Measurements from ENCODE around the gene PRKCA. TPM values are rescaled to one million over a fixed set of nuclear protein-coding genes. Genes with fewer than 3 reads are reported as not detected.

Gene PRKCA
- total RNA-seq, 1 donor from 2014 or later: 16.4 TPM

GRCh38 chr17:66701462-66701861, 399.0 kb downstream of the PRKCA start:
- Mint-ChIP-seq H3K4me3 (ENCODE audit: low read depth) (no peak overlapping the region), H3K27ac (no peak overlapping the region), H3K9me3 (ENCODE audit: low read depth) (peaks cover 8% of the 10 kb centered on the region), H3K27me3 (no peaks in the 10 kb centered on the region), H3K36me3 (ENCODE audit: insufficient read depth) (peaks cover 7% of the 10 kb centered on the region), H3K4me1 (ENCODE audit: low read depth) (peaks cover 13% of the 10 kb centered on the region)
- TF ChIP-seq CTCF (IDR thresholded peaks at IDR 0.05; ENCODE audit: unreplicated experiment): no peak
- no peak for DNase-seq (ENCODE audit: low spot score, unreplicated experiment)

- peaks cover 6% of the 10 kb centered on the region for H3K36me3 Mint-ChIP-seq (ENCODE audit: insufficient read depth)
- TF ChIP-seq CTCF (IDR thresholded peaks at IDR 0.05; ENCODE audit: unreplicated experiment): no peak
- H3K9me3 Mint-ChIP-seq (ENCODE audit: low read depth): peaks cover 8% of the 10 kb centered on the region
- H3K27me3 Mint-ChIP-seq: no peaks in the 10 kb centered on the region
- no peak for DNase-seq (ENCODE audit: low spot score, unreplicated experiment)
- H3K4me1 Mint-ChIP-seq (ENCODE audit: low read depth): peaks cover 20% of the 10 kb centered on the region
- no peak overlapping the region for H3K27ac Mint-ChIP-seq
- no peak overlapping the region for H3K4me3 Mint-ChIP-seq (ENCODE audit: low read depth)
Observed at GRCh38 chr17:66702106-66702936, 399.9 kb downstream of the PRKCA start.

- Mint-ChIP-seq H3K36me3 (ENCODE audit: insufficient read depth) (peaks cover 2% of the 10 kb centered on the region), H3K4me3 (ENCODE audit: low read depth) (no peak overlapping the region), H3K9me3 (ENCODE audit: low read depth) (peaks cover 4% of the 10 kb centered on the region), H3K27me3 (no peaks in the 10 kb centered on the region), H3K4me1 (ENCODE audit: low read depth) (peaks cover 20% of the 10 kb centered on the region), H3K27ac (peak overlapping the region; percentile 74)
- DNase-seq (ENCODE audit: low spot score, unreplicated experiment): no peak
- TF ChIP-seq CTCF (IDR thresholded peaks at IDR 0.05; ENCODE audit: unreplicated experiment): no peak
Observed at GRCh38 chr17:66704858-66705520, 402.6 kb downstream of the PRKCA start.

- H3K4me3 Mint-ChIP-seq (ENCODE audit: low read depth): no peak overlapping the region
- H3K9me3 Mint-ChIP-seq (ENCODE audit: low read depth): no peaks in the 10 kb centered on the region
- no peaks in the 10 kb centered on the region for H3K36me3 Mint-ChIP-seq (ENCODE audit: insufficient read depth)
- H3K4me1 Mint-ChIP-seq (ENCODE audit: low read depth): peaks cover 27% of the 10 kb centered on the region
- no peaks in the 10 kb centered on the region for H3K27me3 Mint-ChIP-seq
- TF ChIP-seq CTCF (IDR thresholded peaks at IDR 0.05; ENCODE audit: unreplicated experiment): no peak
- DNase-seq (ENCODE audit: low spot score, unreplicated experiment): no peak
- H3K27ac Mint-ChIP-seq: no peak overlapping the region
Observed at GRCh38 chr17:66706851-66707450, 404.5 kb downstream of the PRKCA start.

- no peaks in the 10 kb centered on the region for H3K36me3 Mint-ChIP-seq (ENCODE audit: insufficient read depth)
- DNase-seq (ENCODE audit: low spot score, unreplicated experiment): no peak
- H3K9me3 Mint-ChIP-seq (ENCODE audit: low read depth): no peaks in the 10 kb centered on the region
- TF ChIP-seq CTCF (IDR thresholded peaks at IDR 0.05; ENCODE audit: unreplicated experiment): no peak
- H3K27ac Mint-ChIP-seq: no peak overlapping the region
- no peaks in the 10 kb centered on the region for H3K27me3 Mint-ChIP-seq
- H3K4me3 Mint-ChIP-seq (ENCODE audit: low read depth): no peak overlapping the region
- peaks cover 35% of the 10 kb centered on the region for H3K4me1 Mint-ChIP-seq (ENCODE audit: low read depth)
Observed at GRCh38 chr17:66711401-66711800, 409.0 kb downstream of the PRKCA start.

Measured in progenitor cell of endocrine pancreas (in vitro differentiated cells).